ENCODE results near the gene DGKZ.

The DGKZ gene

DNA sequence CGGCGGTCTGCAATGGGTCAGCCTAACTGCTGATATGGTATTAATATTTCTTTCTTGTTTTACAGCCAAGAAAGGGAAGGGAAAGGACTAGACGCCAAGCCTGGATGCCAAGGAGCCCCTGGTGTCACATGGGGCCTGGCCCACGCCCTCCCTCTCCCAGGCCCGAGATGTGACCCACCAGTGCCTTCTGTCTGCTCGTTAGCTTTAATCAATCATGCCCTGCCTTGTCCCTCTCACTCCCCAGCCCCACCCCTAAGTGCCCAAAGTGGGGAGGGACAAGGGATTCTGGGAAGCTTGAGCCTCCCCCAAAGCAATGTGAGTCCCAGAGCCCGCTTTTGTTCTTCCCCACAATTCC is 36.1 kb downstream of the DGKZ start:
- FAIRE-seq: no peak

- no peak for FAIRE-seq
These were observed 36.9 kb downstream of the DGKZ start for GRCh38 chr11:46383974-46384701.

DNA sequence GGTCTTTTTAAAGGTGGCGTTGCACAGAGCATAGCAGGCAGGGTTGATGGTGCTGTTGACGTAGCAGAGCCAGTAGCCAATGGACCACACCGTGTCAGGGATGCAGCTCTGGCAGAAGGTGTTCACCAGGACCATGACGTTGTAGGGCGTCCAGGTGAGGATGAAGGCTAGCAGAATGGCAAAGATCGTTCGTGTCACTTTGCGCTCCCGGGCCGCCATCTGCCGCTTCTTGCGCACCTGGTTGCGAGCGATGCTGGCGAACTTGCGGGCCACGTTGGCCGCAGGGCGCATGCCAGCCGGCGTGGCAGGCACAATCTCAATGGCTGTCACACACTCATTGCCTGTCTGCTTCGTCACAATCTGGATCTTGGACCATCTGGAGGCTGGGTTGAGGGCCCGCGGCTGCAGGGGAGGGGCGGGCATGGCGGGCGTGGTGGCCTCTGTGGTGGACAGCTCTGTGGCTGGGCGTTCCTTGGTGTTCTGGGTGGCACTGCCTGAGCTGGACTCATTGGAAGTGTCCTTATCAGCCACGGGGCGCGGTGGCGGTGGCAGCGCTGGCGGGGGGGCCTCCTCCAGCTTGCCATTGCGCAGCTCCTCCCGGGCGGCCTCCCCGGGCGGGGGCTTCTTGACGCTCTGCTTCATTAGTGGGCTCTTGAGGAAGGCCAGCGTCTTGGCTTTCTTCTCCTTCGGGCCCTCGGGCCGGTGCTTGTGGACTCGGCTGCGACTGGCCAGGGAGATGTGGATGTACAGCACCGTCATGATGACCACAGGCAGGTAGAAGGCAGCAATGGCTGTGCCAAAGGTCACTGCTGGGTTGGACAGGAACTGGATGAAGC is 38.1 kb downstream of the DGKZ start:
- FAIRE-seq: no peak

GRCh38 chr11:46386005-46386578 is 38.8 kb downstream of the DGKZ start:
- no peak for FAIRE-seq

DNA sequence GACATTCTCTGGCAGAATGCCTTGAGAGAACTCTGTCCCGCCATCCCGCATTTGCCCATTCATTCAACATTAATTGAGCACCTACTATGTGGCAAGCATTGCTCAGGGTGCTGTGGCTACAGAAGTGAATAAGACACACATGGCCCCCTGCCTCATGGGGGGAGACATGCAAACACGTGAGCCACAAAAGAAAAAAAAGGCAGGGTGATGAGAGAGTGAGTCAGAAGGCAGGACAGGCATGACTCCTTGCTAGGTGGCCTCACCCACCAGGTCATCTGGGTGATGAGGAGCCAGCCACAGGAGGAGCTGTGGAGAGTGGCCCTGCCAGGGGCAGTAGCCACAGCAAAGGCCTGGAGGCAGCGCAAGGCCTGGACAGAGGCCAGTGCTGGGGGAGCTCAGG is 39.4 kb downstream of the DGKZ start:
- no peak for FAIRE-seq

GRCh38 chr11:46387456-46387855 is 40.2 kb downstream of the DGKZ start:
- no peak for FAIRE-seq

GRCh38 chr11:46387919-46388618 is 40.8 kb downstream of the DGKZ start:
- FAIRE-seq: no peak

GRCh38 chr11:46388619-46389449 is 41.6 kb downstream of the DGKZ start:
- no peak for FAIRE-seq

DNA sequence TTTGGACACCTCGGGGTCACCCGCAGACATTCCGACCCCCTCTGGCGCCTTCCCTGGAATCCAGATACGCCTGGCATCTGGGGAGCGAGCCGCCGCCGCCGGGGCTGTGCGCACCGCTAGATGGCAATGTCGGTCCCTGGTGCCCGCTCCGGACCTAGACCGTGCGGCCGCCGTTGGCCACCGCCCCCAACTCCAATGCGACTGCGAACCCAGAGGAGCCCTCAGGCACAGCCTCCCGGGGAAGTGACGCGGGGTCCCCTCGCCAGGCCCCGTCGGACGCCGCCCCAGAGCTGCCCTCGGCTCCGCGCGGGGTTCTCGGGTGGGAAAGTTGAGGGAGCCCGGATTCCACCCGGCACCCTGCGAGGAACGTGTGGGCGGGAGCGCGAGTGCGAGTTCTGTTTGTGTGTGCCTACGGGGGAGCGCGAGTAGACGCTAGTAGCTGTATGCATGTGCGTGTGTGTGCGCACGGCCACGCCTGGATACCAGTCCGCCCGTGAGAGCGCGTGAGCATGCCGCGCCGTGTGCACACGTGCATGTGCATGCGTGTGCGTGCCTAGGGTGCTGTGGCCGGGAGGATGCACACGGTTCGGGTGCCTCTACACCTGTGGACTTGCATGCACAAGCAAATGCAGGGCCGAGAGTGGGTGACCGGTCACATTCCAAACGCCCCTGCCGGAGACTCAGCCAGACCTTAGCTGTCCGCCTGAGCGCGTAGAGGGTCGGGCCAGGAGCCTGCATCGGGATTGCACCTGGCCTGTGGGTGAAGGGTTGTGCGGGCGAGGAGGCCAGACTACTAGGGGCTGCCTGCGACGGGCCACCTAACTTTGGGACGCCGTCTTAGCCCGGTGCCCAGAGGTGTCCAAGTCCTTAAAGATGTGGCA is 42.4 kb downstream of the DGKZ start:
- no peak for FAIRE-seq

GRCh38 chr11:46390331-46391171 is 43.3 kb downstream of the DGKZ start:
- no peak for FAIRE-seq

DNA sequence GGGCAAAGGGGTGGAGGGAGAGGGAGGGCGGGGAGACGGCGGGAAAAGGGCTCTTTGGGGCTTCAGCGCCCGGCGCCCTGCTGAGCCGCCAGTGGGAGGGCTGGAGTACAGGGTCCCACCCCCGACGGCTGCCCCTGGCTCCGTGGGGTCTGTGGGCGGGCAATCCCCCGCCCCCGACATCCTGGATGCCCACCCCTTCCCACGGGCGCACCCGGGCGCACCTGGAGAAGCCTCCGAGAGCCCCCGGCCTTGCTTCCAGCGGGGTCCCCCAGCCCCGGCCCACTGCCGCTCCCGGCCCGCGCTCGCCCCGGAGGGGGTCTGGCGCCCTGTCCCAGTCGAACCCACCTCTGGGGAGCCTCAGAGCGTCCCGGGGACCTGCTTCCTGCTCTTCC is 43.9 kb downstream of the DGKZ start:
- FAIRE-seq: no peak

DNA sequence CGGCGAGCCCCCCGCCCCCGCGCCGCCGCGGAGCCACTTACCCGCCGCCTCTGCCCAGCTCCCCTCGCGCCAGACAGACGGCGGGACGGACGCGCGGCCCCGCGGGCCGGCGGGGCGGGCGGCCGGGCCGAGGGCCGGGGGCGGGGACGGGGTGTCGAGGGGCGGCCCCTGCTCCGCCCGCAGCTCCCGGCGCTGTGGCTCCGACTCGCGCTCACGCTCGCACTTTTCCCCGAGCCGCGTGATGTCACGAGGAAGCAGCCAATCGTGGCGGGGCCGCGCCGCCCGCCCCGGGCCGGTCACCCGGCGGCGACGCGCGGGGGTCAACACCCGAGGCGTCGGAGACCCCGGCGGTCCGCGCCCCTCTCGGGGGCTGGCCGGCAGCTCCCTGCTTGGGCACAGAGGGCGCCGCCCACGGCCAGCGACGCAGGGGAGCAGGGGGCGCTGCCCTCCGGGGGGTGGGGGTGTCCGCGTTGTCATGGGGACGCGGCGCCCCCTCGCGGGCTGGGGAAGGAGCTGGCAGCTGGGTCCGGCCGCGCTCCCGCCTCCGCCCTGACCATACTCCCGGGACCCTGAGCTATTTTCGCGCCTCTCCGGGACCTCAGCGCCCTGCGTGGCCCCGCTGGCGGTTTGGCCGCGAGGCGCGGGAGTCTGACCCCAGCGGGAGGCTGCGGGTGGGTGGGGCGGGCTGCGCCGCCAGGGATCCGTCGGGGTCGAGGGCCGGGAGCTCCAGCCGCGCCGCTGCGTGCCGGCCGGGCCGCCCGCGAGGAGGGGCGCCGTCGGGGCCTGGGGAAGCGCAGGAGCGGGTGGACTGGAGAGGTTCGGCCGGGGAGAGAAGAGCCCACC is 44.5 kb downstream of the DGKZ start, which contains the start of gene CHRM4:
TSS of gene CHRM4 (minus strand) at position 199 of the 843 bp plus-strand sequence. CDS start 5,219 bp downstream, outside the sequence.
- FAIRE-seq: no peak

GRCh38 chr11:46392421-46393230 is 45.4 kb downstream of the DGKZ start:
- no peak for FAIRE-seq

- no peak for FAIRE-seq
These were observed 46.0 kb downstream of the DGKZ start for GRCh38 chr11:46393231-46393616.

DNA sequence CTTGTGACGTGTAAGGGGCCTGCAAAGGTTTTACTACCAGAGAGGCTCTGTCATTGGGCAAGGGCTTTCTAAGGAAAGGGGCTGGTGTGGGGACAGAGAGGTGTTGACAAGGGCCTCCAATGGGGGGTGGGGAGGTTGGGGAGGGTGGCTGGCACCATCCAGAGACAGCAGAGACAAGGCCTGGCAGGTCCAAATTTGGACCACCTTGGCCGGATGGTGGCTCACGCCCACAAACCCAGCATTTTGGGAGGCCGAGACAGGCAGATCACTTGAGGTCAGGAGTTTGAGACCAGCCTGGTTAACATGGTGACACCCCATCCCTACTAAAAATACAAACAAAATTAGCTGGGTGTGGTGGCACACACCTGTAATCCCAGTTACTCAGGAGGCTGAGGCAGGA is 46.5 kb downstream of the DGKZ start:
- FAIRE-seq: no peak

GRCh38 chr11:46397526-46397925 is 50.3 kb downstream of the DGKZ start:
- FAIRE-seq: no peak

DNA sequence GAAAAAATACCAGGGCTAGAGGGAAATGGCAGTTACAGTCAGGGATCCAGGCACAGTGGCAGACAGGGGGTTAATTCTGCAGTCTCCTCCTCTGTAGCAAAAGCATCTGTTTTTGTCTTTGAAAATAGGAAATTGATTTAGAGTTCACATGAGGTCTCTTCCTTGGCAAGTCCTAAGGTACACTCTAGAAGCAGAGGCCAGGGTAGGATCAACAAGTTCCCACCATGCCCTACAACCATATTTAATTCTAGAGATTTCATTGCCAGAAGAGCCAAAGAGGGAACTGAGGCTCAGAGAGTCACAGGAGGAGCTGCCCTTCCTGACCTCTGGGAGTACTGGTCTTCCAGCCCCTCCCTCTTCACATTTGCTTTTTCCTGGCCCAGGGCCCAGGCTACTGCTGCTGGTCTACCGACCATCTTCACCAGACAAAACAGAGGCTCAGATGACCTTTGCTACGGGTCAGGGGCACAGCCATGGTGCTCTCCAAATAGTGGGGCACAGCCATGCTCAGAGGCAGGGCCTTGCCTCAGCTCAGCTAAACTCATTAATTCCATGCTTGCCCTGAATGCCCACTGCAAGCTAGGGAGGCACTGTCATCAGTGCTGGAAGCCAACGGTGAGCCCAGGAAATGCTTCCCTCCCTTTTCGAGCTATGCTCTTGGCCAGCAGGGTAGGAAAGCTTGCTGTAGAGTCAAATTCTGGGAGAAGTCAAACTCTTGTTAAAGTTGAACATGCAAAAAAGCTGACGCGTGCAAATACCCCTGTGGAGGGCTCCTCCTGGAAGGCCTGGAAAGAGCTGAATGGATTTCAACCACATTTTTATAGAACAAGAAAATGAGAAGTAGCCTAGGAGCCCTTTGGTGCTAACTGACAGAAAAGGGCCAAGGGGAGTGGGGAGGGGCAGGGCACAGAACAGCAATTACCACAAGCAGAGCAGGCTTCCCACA is 56.0 kb downstream of the DGKZ start:
- FAIRE-seq: no peak

Data from TTC549 (cell line).